Measurements from ENCODE around the gene AMIGO2.

AMIGO2 gene

DNA sequence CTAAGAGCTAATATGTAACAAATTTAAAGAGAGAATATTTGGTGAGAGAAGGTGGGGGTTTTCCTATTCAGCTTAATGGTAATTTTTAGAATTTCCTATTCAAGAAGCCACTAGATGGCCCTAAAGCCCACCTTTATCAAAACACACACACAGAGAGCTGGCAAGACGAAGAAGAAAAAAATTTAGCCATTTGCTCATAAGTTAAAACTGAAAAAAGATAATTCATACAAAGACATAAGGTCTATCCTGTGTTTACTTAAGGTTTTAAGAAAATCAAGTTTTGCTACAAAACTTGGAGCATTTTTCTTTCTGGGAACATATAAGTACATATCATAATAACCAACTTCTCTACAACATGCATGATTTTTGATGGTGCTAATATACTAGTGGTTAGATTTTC is 47.1 kb downstream of the AMIGO2 start:
- peak; percentile 56 for DNase-seq

DNA sequence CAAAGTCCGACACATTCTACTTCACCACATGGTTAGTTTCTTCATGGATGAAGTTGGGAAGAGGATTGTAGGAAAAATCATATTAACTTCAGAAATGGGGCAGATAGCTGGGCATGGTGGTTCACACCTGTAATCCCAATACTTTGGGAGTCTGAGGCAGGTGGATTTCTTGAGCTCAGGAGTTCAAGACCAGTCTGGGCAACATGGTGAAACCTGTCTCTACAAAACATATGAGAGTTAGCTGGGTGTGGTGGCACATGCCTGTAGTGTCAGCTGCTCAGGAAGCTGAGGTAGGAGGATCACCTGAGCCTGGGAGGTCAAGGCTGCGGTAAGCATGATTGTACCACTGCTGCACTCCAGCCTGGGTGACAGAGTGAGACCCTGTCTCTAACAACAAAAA is 49.9 kb downstream of the AMIGO2 start:
- DNase-seq: no peak

DNA sequence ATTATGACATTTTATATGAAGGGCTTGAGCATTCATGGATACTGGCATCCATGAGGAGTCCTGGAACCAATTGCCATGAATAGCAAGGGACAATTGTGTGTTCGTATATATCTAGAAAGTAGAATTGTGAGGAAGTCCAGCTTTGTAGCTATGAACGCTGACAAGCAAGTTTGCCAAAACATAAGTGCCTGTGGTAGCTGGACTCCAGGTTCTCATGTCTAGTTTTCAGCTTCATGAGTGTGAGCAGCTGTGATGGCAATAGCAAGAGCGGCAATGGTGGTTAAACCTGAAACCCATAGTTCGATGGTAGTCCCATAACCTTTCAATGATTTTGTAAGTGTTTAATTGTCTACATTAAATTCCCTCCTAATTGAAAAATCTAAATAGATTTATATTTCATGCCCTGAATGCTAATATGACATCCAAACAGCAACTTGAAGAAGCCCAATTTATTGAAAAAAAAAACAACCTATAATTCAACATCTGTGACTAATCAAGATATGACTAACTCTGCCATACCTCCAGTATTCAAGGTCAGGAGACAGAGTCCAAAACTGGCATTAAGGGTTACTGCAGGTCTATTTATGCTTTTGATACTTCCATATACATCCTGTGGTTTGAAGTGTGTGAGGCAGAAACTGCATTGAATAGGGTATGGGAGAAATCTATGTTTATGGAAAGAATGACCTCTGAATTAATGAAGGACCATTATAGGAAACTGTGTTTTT is 50.6 kb downstream of the AMIGO2 start:
- no peak for DNase-seq

DNA sequence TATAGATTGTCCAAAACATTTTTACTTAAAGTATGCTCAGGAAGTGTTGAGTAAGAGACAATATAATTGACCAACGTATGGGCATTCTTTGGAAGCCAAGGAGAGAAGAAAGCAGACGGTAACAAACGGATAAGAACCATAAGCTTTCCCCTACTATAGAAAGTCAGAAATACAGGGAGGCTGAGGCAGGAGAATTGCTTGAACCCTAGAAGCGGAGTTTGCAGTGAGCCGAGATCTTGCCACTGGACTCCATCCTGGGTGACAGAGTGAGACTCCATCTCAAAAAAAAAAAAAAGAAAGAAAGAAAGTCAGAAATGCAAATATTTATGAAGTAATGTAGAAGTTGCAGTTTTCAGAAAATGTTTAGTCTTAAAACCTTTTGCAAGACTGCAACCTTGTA is 51.6 kb downstream of the AMIGO2 start:
- DNase-seq: no peak

All from NCI-H1092 (cell line).